GM10266 (cell line): Measurements from ENCODE around the gene SPECC1.
"Not testable (repeated sequence)": the region's sequence is repeated elsewhere in the genome, so short reads cannot be mapped to it uniquely, and the experiment has no call there.

Experiments used
- DNase-seq: peaks from one replicate; pipeline ENCODE4 v3.0.0; 2012; ENCODE audit errors: extremely low spot score
- TF ChIP-seq, protein P1 (sequence below): IDR thresholded peaks from 2 replicates; pipeline ENCODE4 v1.5.1; 2012; ENCODE audit warnings: mild to moderate bottlenecking, low read depth; ENCODE audit not compliant: control insufficient read depth, insufficient read depth; ENCODE audit errors: missing control alignments

SPECC1 gene

DNA sequence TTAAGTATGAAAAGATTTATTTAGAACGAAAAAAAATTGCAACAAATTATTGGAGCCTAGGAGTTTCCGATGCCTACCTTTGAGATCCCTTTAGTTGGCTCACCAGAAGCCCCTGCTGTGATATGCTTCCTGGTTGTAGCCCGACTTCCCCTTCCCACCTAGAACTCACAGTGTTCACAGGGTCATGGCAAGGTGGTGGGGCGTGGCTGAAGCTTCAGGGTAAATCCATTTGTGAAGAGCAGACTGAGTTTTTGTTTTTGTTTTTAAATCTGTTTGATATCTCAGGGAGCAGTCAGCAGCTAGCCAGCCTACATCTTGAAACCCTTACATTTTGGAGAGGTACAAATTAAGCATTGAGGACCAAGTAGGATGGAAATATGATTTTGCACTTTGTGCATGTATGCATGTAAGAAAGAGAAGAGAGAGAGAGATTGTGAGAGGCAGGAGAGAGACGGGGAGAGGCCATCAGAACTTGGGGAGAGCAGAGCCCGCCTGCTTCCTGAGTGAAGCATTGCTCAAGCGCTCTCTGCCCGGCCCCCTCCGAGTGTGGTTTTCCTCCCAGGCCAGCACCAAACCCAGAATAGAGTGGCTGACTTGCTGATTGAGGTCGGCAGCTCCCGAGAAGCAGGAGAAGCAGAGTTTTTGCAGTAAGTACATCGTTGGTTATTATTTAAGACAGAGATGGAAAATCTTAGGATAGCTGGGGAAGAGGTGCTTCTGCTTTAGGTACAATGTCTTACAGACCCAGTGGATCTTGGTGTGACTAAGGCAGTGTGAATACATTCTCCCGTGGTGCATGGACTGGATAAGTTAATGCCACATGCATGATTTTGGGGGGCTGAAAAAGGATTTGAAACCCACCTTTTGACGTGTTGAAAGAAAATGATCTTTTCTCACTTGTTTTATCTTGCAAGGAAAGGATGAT, 64.2 kb downstream of the SPECC1 start:
- TF ChIP-seq, protein P1, sequence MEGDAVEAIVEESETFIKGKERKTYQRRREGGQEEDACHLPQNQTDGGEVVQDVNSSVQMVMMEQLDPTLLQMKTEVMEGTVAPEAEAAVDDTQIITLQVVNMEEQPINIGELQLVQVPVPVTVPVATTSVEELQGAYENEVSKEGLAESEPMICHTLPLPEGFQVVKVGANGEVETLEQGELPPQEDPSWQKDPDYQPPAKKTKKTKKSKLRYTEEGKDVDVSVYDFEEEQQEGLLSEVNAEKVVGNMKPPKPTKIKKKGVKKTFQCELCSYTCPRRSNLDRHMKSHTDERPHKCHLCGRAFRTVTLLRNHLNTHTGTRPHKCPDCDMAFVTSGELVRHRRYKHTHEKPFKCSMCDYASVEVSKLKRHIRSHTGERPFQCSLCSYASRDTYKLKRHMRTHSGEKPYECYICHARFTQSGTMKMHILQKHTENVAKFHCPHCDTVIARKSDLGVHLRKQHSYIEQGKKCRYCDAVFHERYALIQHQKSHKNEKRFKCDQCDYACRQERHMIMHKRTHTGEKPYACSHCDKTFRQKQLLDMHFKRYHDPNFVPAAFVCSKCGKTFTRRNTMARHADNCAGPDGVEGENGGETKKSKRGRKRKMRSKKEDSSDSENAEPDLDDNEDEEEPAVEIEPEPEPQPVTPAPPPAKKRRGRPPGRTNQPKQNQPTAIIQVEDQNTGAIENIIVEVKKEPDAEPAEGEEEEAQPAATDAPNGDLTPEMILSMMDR: no peak
- peak; percentile 33 for DNase-seq

DNA sequence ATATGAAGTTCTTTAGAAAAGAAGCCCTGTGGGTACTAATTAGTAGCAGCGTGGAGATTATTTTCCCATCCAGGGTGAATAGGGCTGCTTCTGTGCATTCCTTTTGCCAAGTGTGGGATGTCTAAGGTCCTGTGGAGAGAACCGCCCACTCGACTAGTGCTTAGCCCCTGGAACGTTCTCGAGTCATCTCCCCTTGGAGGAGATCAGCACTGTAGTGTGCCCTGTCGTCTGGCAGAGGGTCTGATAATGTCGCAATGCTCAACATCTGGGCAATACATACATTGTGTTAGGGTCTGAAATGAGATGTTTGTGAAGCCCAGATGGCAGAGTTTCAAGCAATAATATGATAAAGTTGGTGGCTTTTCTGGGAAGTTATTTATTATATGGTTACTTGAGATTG, 64.8 kb downstream of the SPECC1 start:
- DNase-seq: no peak
- TF ChIP-seq, protein P1: no peak

DNA sequence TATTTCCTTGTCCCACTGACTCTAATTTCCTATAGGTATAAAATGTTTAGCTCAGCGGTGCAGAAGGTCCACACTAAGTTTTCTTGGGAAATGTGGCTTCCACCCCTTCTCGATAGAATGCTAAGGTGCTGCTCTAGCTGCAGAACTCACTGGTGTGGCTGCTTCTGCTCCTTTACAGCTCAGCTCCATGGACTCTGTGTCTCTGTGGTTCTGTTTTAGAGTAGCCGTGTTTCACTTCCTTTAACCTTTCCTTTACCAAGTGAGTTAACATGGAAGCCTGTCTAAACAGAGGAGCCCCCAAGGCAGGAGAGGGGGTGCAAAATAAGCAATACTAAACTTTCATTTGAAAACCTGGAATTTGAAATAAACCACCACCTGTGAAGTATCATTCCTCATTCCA, 65.3 kb downstream of the SPECC1 start:
- DNase-seq: no peak
- TF ChIP-seq, protein P1: no peak

DNA sequence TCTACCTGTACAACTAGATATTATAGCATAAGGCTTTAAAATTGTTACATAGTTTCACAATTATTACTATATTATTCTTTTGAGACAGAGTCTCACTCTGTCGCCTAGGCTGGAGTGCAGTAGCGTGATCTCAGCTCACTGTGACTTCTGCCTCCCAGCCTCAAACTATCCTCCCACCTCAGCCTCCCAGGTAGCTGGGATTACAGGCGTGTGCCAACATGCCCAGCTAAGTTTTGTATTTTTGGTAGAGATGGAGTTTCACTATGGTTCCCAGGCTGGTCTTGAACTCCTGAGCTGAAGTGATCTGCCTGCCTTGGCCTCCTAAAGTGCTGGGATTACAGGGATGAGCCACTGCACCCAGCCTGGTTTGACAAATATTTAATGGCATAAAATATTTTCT, 67.0 kb downstream of the SPECC1 start:
- not testable (repeated sequence) for DNase-seq

DNA sequence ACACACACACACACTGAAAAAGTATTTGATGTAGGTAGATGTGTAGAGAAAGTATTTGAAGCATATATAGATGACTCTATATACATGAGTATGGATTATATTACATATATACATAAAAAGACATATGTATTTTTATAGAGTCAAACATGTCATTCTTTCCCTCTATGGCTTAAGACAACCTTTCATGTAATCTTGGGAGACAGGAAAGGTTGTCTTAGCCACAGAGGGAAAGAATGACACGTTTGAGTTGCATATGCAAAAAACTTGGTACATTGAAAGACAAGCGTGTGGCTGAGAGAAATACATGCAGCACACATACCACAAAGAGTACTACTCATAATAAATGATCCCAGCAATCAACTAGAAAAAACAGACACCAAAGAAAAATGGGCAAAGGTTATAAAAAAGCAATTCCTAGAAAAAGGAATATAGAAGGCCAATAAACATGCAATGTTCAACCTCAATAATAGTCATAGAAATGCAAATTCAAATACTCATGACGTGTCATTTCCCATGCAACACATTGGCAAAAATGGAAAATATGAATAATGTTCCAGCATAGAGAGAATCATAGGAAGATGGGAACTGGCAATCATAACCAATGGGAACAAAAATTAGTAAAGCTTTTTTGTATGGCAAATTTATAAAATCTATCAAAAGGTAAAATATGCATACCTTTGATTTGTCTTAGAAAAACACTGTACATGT, 69.0 kb downstream of the SPECC1 start:
- DNase-seq: no peak
- TF ChIP-seq, protein P1: no peak

DNA sequence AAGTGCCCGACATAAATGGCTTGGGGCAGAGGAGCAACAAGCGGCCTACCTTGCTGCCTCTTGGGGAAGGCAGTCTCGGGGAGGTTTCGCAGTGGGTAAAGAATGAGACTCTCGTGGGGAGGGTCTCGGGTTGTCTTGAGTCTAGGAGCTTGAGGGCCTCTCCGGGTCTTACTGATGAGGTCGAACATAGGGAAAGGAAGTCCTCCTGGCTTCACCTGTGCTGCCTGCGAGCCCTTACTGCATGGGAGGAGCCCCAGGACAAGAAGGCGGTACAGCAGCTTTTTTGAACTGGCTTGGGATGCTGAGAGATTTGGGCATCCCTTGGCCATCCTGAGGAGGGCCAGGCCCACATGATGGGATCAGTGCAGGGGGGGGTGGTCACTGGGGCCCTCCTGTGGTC, 71.4 kb downstream of the SPECC1 start:
- no peak for DNase-seq
- TF ChIP-seq, protein P1: no peak

DNA sequence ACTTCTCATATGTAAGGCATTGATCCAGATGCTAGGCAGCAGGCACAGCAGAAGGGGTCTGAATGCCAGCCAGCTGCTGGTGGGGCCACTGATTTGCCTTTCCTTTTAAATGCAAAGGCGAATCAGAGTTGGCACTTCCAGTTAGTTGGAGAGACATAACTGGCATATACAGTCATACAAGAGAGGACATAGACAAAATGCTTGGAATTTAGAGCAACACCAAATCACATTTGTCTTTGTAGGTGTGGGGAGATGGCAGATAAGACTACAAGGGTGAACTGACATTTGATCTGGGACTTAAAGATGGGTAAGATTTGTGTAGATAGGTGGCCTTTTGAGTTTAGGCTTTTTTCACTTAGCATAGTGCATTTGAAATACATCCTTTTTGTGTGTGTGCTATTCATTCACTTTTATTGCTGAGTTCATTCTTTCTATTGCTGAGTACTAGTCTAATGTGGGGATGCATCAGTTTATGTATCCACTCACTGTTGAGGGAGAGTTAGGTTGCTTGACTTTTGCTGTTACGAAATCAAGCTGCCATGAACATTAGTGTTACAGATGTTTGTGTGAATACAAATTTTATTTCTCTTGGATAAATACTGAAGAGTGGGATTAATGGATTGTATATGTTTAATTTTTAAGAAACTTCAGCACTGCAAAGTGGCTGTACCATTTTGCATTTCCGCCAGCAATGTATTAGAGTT, 74.1 kb downstream of the SPECC1 start:
- TF ChIP-seq, protein P1: no peak
- DNase-seq: no peak
